ENCODE data around the gene FA2H.
"Not testable (repeated sequence)": the region's sequence is repeated elsewhere in the genome, so short reads cannot be mapped to it uniquely, and the experiment has no call there.

FA2H gene

GRCh38 chr16:74668877-74669276 is 105.7 kb downstream of the FA2H start:
- not testable (repeated sequence) for DNase-seq

GRCh38 chr16:74667255-74667700 is 107.3 kb downstream of the FA2H start:
- DNase-seq: peak; percentile 77

- DNase-seq: peak; percentile 95
These were observed 108.0 kb downstream of the FA2H start, which contains the start of gene RFWD3 for GRCh38 chr16:74666425-74667254. Gene RFWD3, minus strand, starts transcription at chr16:74666877. Its CDS starts 5,428 bp downstream, at chr16:74661449.

DNA sequence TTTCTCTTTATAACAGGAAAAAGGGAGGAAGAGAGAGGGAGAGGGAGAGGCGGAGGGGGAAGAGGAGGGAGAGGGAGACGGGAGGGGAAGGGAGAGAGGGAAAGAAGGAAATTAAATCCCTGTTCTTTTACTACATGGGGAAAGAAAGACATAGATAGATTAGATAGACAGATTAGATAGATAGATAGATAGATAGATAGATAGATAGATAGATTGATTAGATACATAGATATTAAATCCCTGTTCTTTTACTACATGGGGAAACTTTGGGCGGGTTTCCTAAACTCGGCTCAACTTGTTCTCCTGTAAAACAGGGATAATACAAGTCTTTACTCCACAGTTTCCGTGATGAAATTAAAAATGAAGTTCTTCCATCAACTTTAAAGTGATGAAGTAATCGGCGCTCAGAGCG is 108.6 kb downstream of the FA2H start:
- no peak for DNase-seq
